HG03342 (cell line): Measurements from ENCODE around the gene SCFD2.

ENCODE experiments used
- ATAC-seq: cut with Tn5 transposase; IDR thresholded peaks from one replicate; pipeline ENCODE4 v1.9.1; 2021; ENCODE audit warnings: mild to moderate bottlenecking, moderate library complexity; ENCODE audit not compliant: unreplicated experiment

SCFD2 gene

GRCh38 chr4:52904421-52904820 is 461.4 kb downstream of the SCFD2 start:
- ATAC-seq: no peak

GRCh38 chr4:52903273-52903672 is 462.6 kb downstream of the SCFD2 start:
- no peak for ATAC-seq

- ATAC-seq: no peak
These were observed 471.4 kb downstream of the SCFD2 start for GRCh38 chr4:52894443-52894842.

- no peak for ATAC-seq
These were observed 473.0 kb downstream of the SCFD2 start for GRCh38 chr4:52892880-52893279.

GRCh38 chr4:52891743-52892142 is 474.1 kb downstream of the SCFD2 start:
- no peak for ATAC-seq

GRCh38 chr4:52890521-52890791 is 475.4 kb downstream of the SCFD2 start:
- ATAC-seq: no peak

GRCh38 chr4:52889778-52890520 is 475.9 kb downstream of the SCFD2 start:
- no peak for ATAC-seq

- ATAC-seq: no peak
These were observed 476.5 kb downstream of the SCFD2 start for GRCh38 chr4:52889354-52889753.

- no peak for ATAC-seq
These were observed 480.9 kb downstream of the SCFD2 start for GRCh38 chr4:52884994-52885393.

GRCh38 chr4:52883707-52884669 is 481.9 kb downstream of the SCFD2 start:
- no peak for ATAC-seq

GRCh38 chr4:52883183-52883621 is 482.7 kb downstream of the SCFD2 start:
- no peak for ATAC-seq

- ATAC-seq: no peak
These were observed 484.9 kb downstream of the SCFD2 start for GRCh38 chr4:52880994-52881393.

GRCh38 chr4:52879471-52879870 is 486.4 kb downstream of the SCFD2 start:
- no peak for ATAC-seq

- no peak for ATAC-seq
These were observed 488.2 kb downstream of the SCFD2 start for GRCh38 chr4:52877694-52878093.

GRCh38 chr4:52877036-52877435 is 488.8 kb downstream of the SCFD2 start:
- ATAC-seq: no peak

GRCh38 chr4:52876069-52876468 is 489.8 kb downstream of the SCFD2 start:
- ATAC-seq: no peak

GRCh38 chr4:52874948-52875347 is 490.9 kb downstream of the SCFD2 start:
- no peak for ATAC-seq

- no peak for ATAC-seq
These were observed 492.0 kb downstream of the SCFD2 start for GRCh38 chr4:52873861-52874343.

- no peak for ATAC-seq
These were observed 492.7 kb downstream of the SCFD2 start for GRCh38 chr4:52873191-52873590.

- no peak for ATAC-seq
These were observed 495.6 kb downstream of the SCFD2 start for GRCh38 chr4:52870225-52870624.

- no peak for ATAC-seq
These were observed 496.2 kb downstream of the SCFD2 start for GRCh38 chr4:52869656-52870055.

GRCh38 chr4:52869196-52869595 is 496.7 kb downstream of the SCFD2 start:
- ATAC-seq: no peak
